ENCODE measurements around the gene RIT2.

The RIT2 gene

DNA sequence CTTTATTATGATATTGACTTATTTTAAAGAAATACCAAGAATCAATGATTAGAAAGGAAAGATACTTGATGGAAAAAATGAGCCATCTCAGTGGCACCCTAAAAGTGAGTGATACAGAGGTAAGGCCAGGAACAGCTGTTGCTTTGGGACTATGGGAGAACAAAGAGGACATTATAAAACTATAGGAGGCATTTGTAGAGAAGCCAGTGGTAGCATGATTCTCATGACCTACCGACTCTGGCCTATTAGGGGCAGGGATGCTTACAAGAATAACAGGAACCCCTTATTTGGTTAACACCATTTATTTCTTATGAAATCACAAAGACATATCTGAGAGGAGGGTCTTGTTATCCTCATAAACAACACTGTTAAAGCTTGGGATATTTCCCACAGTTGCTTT lies 162.2 kb downstream of the RIT2 start:
- H3K9me3 Mint-ChIP-seq, result peaks cover 25% of the 10 kb centered on the region
- DNase-seq, result no peak
- no peak overlapping the region for H3K4me3 Mint-ChIP-seq
- no peaks in the 10 kb centered on the region for H3K27me3 Mint-ChIP-seq
- no peak overlapping the region for H3K27ac Mint-ChIP-seq
- H3K4me1 Mint-ChIP-seq (ENCODE audit: low read depth), result no peaks in the 10 kb centered on the region
- H3K36me3 Mint-ChIP-seq (ENCODE audit: low read depth), result no peaks in the 10 kb centered on the region

DNA sequence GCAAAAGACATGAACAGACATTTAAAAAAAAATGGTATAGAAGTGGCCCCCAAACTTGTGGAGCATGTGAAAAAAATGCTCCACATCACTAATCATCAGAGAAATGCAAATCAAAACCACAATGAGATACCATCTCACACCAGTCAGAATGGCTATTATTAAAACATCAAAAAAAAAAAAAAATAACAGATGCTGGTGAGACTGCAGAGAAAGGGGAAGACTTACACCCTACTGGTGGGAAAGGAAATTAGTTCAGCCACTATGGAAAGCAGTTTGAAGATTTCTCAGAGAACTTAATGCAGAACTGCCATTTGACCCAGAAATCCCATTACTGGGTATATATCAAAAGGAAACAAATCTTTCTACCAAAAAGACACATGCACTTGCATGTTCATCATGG lies 164.8 kb downstream of the RIT2 start:
- H3K27me3 Mint-ChIP-seq, result no peaks in the 10 kb centered on the region
- no peaks in the 10 kb centered on the region for H3K4me1 Mint-ChIP-seq (ENCODE audit: low read depth)
- no peak overlapping the region for H3K27ac Mint-ChIP-seq
- H3K9me3 Mint-ChIP-seq, result peaks cover 21% of the 10 kb centered on the region
- H3K4me3 Mint-ChIP-seq, result no peak overlapping the region
- no peak for DNase-seq
- no peaks in the 10 kb centered on the region for H3K36me3 Mint-ChIP-seq (ENCODE audit: low read depth)

DNA sequence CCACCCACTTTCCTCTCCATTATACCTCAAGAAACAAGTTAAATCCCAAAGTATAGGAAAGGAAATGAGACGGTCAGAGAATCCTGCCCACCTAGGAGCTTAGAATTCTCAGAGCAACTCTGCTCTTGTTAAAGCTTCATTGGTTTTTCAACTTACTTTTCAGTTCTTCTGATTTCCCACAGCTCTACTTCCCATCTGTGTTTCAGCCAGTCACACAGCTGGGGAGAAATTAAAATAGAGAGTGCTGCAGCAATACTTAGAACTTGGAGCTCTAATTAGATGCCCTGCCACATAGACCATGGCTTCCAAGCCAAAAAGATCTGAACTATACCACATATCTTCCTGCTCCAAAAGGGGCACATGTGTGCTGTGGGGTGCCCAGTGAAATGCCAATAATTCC lies 166.7 kb downstream of the RIT2 start:
- H3K4me1 Mint-ChIP-seq (ENCODE audit: low read depth), result no peaks in the 10 kb centered on the region
- H3K27ac Mint-ChIP-seq, result no peak overlapping the region
- peaks cover 26% of the 10 kb centered on the region for H3K9me3 Mint-ChIP-seq
- DNase-seq, result no peak
- H3K36me3 Mint-ChIP-seq (ENCODE audit: low read depth), result no peaks in the 10 kb centered on the region
- no peak overlapping the region for H3K4me3 Mint-ChIP-seq
- no peaks in the 10 kb centered on the region for H3K27me3 Mint-ChIP-seq

DNA sequence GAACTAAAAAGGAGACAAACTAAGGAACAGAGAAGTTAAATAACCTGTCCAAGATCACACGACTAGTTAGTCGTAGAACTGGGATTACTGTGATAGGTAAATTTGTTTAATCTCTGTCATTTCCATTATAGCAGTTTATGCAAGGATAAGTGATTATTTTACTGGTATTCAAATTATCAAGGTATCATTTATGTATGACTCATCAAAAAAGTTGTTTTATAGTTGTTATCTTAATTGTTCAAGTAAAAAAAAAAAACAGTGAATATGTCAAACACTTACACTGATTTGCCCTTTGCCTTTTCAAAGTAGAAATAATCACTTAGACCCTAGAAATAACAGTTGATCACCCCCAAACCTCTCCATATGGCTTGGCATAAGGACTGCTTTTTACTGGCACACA lies 173.6 kb downstream of the RIT2 start:
- H3K27me3 Mint-ChIP-seq, result no peaks in the 10 kb centered on the region

DNA sequence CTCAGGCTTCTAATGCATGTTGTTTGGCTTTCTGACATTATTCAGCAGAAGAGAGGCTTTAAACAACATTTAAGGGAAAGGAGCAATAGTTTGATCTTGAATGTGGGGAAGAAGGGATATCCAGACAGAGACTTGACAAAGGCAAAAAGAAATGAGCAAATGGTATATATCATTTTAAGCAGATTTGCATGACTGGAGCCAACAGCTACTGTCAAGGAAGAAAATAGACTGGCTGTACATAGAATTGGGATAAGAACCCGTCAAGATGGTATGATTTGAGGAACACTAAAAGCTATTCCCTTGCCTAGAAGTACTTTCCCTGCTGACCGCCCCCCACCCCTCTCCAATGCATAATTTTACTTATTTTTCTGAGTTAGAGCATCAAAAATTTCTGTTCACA lies 174.5 kb downstream of the RIT2 start:
- Mint-ChIP-seq H3K27ac (no peak overlapping the region), H3K36me3 (ENCODE audit: low read depth) (no peaks in the 10 kb centered on the region), H3K4me1 (ENCODE audit: low read depth) (no peaks in the 10 kb centered on the region), H3K27me3 (no peaks in the 10 kb centered on the region), H3K4me3 (no peak overlapping the region), H3K9me3 (peaks cover 21% of the 10 kb centered on the region)
- no peak for DNase-seq

More for the DNA sequence above, 173.6 kb downstream of the RIT2 start:
- no peak for DNase-seq
- H3K9me3 Mint-ChIP-seq, result peaks cover 21% of the 10 kb centered on the region
- H3K27ac Mint-ChIP-seq, result no peak overlapping the region
- no peaks in the 10 kb centered on the region for H3K4me1 Mint-ChIP-seq (ENCODE audit: low read depth)
- H3K36me3 Mint-ChIP-seq (ENCODE audit: low read depth), result no peaks in the 10 kb centered on the region
- no peak overlapping the region for H3K4me3 Mint-ChIP-seq

DNA sequence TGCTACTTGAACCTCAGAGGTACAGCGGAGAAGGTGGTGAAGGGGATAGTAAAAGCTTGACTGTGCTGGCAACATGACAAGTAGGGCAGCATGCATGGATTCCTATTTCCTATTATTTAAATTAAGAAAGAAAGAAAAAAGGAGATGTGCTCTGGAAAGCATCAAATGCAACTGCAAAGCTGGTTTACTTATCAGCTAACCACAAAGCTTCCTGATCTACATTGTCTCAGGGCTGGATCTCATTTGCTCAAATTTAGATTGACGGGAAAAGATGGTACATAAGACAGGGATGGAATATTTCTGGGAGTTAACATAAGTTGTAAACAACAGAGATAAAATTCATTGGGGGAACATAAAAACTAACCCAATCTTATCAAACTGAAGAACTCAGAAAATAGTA lies 178.0 kb downstream of the RIT2 start:
- Mint-ChIP-seq H3K4me3 (no peak overlapping the region), H3K27ac (no peak overlapping the region), H3K27me3 (no peaks in the 10 kb centered on the region), H3K4me1 (ENCODE audit: low read depth) (no peaks in the 10 kb centered on the region), H3K9me3 (peaks cover 7% of the 10 kb centered on the region), H3K36me3 (ENCODE audit: low read depth) (no peaks in the 10 kb centered on the region)
- no peak for DNase-seq

DNA sequence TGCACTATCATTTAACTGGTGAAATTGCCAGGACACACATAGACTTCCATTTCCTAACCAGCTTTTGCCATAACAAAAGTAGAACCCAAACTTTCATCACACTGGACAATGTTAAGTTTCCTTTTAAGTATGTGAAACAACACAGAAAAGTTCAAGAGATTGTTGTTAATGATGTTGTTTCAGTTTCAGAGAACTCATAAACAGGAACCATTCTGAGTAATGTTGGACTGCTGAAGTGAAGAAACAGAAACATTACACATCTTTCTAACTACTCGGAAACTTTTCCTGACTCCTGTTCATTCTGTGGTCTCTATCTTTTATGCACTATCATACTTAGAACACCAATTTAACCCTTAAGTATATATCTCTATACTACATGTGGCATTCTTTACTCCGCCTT lies 179.2 kb downstream of the RIT2 start:
- Mint-ChIP-seq H3K4me1 (ENCODE audit: low read depth) (no peaks in the 10 kb centered on the region), H3K27me3 (no peaks in the 10 kb centered on the region), H3K36me3 (ENCODE audit: low read depth) (no peaks in the 10 kb centered on the region), H3K9me3 (peaks cover 5% of the 10 kb centered on the region), H3K27ac (no peak overlapping the region), H3K4me3 (no peak overlapping the region)
- DNase-seq, result no peak

DNA sequence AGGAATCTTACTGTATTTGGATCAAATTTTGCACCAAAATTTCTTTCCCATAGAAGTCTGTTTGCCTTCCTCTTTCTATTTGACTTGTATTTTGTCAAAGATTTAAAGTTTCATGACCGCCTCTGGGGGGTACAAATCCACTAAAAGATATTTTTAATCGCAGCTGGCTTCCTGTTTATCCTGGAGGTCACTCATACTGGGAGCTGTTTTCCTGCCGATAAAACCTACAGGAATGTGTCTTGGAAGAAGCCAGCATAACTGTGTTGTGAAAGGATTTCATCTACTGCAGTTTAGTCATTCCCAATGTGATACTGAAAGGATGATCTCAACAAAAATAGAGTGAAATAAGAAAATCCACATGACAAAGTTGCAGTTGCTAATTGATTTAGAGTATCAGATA lies 184.0 kb downstream of the RIT2 start:
- no peak for DNase-seq
- Mint-ChIP-seq H3K4me3 (no peak overlapping the region), H3K4me1 (ENCODE audit: low read depth) (no peaks in the 10 kb centered on the region), H3K27ac (no peak overlapping the region), H3K36me3 (ENCODE audit: low read depth) (no peaks in the 10 kb centered on the region), H3K9me3 (peaks cover 7% of the 10 kb centered on the region), H3K27me3 (no peaks in the 10 kb centered on the region)

DNA sequence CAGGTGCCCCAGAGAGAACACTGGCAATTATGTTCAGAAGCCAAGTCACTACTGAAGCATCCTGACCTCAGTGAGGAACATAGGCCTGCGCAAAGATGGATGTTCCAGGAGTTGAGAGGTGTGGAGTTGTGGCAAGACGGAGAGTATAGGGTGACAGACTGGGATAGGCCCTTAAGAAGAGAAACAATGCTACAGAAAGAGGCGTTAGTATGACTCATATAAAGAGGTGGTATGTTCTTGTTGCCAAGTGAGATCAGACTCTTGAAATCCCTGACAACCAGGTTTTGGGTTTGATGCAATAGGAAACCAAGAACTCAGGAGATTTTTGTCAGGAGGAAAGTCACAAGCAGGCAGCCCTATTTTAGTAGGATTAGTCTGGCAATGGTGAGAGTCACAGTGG lies 185.6 kb downstream of the RIT2 start:
- H3K27ac Mint-ChIP-seq, result no peak overlapping the region
- no peak overlapping the region for H3K4me3 Mint-ChIP-seq
- peaks cover 7% of the 10 kb centered on the region for H3K9me3 Mint-ChIP-seq
- no peaks in the 10 kb centered on the region for H3K27me3 Mint-ChIP-seq
- no peaks in the 10 kb centered on the region for H3K36me3 Mint-ChIP-seq (ENCODE audit: low read depth)
- DNase-seq, result no peak
- H3K4me1 Mint-ChIP-seq (ENCODE audit: low read depth), result no peaks in the 10 kb centered on the region

DNA sequence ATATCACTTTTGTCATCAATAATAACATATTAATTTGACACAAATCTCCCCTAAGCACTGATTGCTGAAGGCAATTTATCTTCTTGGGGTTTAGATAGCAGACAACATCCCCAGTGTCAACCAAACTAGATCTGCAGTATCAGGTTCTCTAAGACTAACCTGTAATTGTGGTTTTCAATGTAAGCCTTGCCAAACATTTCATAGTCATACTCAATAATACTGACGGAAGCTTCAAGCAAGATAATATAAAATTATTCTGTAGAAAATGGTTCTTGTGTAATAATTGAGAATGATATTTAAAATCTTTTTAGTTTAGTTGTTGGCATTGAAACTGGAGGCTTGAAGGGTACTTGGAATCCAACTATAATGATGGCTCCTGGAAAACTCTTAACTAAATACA lies 186.3 kb downstream of the RIT2 start:
- H3K4me3 Mint-ChIP-seq, result no peak overlapping the region
- H3K27me3 Mint-ChIP-seq, result no peaks in the 10 kb centered on the region
- no peaks in the 10 kb centered on the region for H3K36me3 Mint-ChIP-seq (ENCODE audit: low read depth)
- no peaks in the 10 kb centered on the region for H3K4me1 Mint-ChIP-seq (ENCODE audit: low read depth)
- H3K9me3 Mint-ChIP-seq, result peaks cover 8% of the 10 kb centered on the region
- no peak for DNase-seq
- no peak overlapping the region for H3K27ac Mint-ChIP-seq

DNA sequence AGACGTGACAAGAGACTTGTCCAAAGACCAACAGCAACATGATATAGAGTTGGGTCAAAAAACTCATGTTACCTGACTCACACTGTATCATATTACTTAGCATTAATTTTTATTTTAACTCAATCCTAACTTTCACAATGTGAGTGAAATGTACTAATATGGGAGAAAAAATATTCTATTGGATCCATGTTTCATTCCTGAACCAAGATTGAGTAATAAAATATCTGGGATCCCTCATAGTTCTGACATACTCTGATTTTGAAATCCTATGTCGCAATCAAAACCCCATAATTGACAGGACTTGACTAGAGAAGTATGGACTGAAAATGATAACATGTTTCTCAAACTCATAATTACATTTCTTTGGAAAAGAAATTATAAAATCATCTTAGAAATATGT lies 190.4 kb downstream of the RIT2 start:
- H3K27me3 Mint-ChIP-seq, result no peaks in the 10 kb centered on the region
- peaks cover 21% of the 10 kb centered on the region for H3K9me3 Mint-ChIP-seq
- H3K27ac Mint-ChIP-seq, result no peak overlapping the region
- H3K4me1 Mint-ChIP-seq (ENCODE audit: low read depth), result no peaks in the 10 kb centered on the region
- no peaks in the 10 kb centered on the region for H3K36me3 Mint-ChIP-seq (ENCODE audit: low read depth)
- DNase-seq, result no peak
- H3K4me3 Mint-ChIP-seq, result no peak overlapping the region

DNA sequence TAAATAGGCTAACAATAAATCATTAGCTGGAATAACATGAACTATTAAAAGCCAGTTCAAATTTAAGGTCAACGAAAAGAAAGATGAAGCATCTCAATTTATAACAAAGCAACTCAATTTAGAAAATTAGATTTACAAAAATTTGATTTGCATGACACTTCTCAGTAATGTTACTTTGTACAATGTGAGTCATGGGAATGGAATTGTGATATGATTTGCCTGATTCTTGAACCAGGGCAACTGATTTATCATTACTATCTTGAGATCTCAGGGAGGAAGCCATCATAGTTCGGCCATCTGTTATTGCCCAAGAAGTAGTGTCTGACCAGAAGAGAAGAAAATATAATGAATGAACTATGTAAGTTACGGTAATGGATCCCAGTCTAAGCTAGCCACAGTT lies 193.1 kb downstream of the RIT2 start:
- DNase-seq, result no peak
- peaks cover 28% of the 10 kb centered on the region for H3K9me3 Mint-ChIP-seq
- H3K27ac Mint-ChIP-seq, result no peak overlapping the region
- H3K4me1 Mint-ChIP-seq (ENCODE audit: low read depth), result no peaks in the 10 kb centered on the region
- no peaks in the 10 kb centered on the region for H3K36me3 Mint-ChIP-seq (ENCODE audit: low read depth)
- H3K4me3 Mint-ChIP-seq, result no peak overlapping the region
- no peaks in the 10 kb centered on the region for H3K27me3 Mint-ChIP-seq

DNA sequence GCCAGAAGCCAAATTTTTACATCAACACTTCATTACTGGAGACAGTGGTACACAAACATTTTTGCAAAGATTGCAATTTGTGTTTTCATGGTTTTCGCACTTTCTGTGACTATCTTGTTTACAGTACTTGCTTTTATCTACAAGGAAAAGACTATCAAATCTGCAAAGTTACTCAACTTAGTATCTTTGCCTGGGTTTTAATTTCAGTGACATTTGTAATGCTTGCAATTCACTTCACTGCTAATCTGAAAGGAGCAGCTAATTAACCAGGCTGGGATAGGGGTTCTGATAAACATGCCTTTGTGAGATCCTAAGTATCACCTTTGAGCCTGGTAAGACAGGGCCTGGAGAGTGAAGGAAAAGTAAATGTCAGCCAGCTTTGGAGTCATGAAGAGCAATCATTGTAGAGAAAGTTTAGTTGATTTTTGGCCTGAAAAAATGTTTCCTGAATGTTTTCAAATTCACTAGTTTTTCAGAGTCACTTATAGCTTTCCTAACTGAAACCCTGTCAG lies 194.2 kb downstream of the RIT2 start:
- H3K27ac Mint-ChIP-seq, result no peak overlapping the region

DNA sequence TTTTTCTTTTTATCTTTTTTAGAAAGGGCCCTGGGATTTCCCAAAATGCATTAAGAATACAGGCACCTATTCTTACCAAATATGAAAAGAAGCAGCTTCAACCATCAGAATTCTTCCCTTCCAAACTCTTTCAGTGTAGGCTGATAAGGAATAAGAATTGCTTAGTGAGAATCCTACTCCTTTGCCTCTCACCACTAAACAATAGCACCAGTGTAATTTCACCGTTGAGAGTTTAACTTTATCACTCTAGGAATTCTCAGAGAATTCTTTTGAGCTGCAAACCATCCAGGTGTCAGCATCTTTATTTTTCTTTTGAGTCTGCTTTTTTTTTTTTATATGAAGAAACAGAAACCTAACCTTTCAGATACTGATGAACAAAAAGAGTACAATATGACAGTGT lies 194.9 kb downstream of the RIT2 start:
- Mint-ChIP-seq H3K4me3 (no peak overlapping the region), H3K27ac (no peak overlapping the region), H3K4me1 (ENCODE audit: low read depth) (no peaks in the 10 kb centered on the region), H3K9me3 (peaks cover 28% of the 10 kb centered on the region), H3K27me3 (no peaks in the 10 kb centered on the region), H3K36me3 (ENCODE audit: low read depth) (no peaks in the 10 kb centered on the region)
- no peak for DNase-seq

More for the DNA sequence above, 194.2 kb downstream of the RIT2 start:
- H3K4me1 Mint-ChIP-seq (ENCODE audit: low read depth), result no peaks in the 10 kb centered on the region
- no peak overlapping the region for H3K4me3 Mint-ChIP-seq
- H3K36me3 Mint-ChIP-seq (ENCODE audit: low read depth), result no peaks in the 10 kb centered on the region
- peaks cover 28% of the 10 kb centered on the region for H3K9me3 Mint-ChIP-seq
- no peaks in the 10 kb centered on the region for H3K27me3 Mint-ChIP-seq
- no peak for DNase-seq

DNA sequence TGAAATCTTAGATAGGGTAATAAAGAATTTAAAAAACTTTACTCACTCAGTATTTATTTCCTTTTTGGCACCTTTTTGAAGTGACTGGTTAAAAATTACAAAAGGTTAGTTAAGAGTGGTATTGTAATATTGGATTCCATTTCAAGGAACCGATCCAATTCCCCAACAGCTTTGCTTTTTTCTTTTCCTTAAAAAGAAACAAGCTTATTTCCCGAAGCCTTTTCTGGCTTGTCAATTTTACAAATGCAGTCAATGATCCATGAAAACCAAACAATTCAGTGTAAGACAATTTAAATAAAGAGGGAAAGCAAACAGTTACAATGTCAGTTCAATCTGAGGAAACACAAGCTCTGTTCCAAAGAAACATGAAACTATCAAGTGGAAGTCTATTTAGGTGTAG lies 200.2 kb downstream of the RIT2 start:
- no peak overlapping the region for H3K27ac Mint-ChIP-seq
- no peaks in the 10 kb centered on the region for H3K27me3 Mint-ChIP-seq
- H3K4me1 Mint-ChIP-seq (ENCODE audit: low read depth), result no peaks in the 10 kb centered on the region
- peaks cover 17% of the 10 kb centered on the region for H3K9me3 Mint-ChIP-seq
- no peaks in the 10 kb centered on the region for H3K36me3 Mint-ChIP-seq (ENCODE audit: low read depth)
- H3K4me3 Mint-ChIP-seq, result no peak overlapping the region
- DNase-seq, result no peak

DNA sequence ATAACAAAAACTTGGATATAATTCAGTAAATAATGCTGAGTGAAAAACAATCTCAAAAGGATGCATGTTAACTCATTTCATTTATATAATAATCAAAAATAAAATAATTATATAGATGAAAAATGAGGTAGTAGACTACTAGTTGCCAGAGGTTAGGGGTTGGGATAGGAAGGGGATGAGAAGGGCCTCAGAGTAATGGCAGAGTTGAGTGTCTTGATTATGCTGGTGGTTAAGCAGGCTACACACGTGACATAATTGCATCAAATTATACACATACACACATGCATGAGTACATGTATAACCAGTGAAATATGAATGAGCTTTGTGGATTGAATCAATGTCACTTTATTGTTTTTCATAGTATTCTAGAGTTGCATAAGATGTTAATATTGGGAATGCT lies 201.0 kb downstream of the RIT2 start:
- Mint-ChIP-seq H3K27ac (no peak overlapping the region), H3K9me3 (peaks cover 14% of the 10 kb centered on the region), H3K4me3 (no peak overlapping the region), H3K36me3 (ENCODE audit: low read depth) (no peaks in the 10 kb centered on the region), H3K4me1 (ENCODE audit: low read depth) (no peaks in the 10 kb centered on the region), H3K27me3 (no peaks in the 10 kb centered on the region)
- no peak for DNase-seq

All from activated T-cell treated with anti-CD3 and anti-CD28 coated beads, Interleukin-2, amount 50 U/mL, for 24 hours (primary cell).